Esophagus (tissue), 2 donors: ENCODE data around the gene HNRNPM. TPM values are rescaled to one million over a fixed set of nuclear protein-coding genes. Genes with fewer than 3 reads are reported as not detected.
A peak's percentile ranks its signal among the peaks of the same experiment; 100 is the strongest.

Experiments
- H3K27ac ChIP-seq, 2 donors: one replicate each; pipeline ENCODE4 v1.5.1; 2013; ENCODE audit warnings: low read depth in 2 of 2, mild to moderate bottlenecking in 2 of 2, inconsistent platforms in 1 of 2, low read length in 1 of 2, moderate library complexity in 1 of 2
- H3K27me3 ChIP-seq, 2 donors: one replicate each; pipeline ENCODE4 v1.6.1; 2013; ENCODE audit warnings: low read length in 2 of 2, control low read depth in 1 of 2, mild to moderate bottlenecking in 1 of 2; ENCODE audit not compliant: insufficient read depth in 2 of 2, control insufficient read depth in 1 of 2
- H3K36me3 ChIP-seq, 2 donors: one replicate each; pipeline ENCODE4 v1.6.1; 2013; ENCODE audit warnings: low read length in 1 of 2; ENCODE audit not compliant: control insufficient read depth in 2 of 2, insufficient read depth in 2 of 2
- H3K4me1 ChIP-seq, 2 donors: one replicate each; pipeline ENCODE4 v1.6.1; 2013; ENCODE audit warnings: low read length in 1 of 2; ENCODE audit not compliant: control insufficient read depth in 2 of 2, insufficient read depth in 2 of 2
- H3K4me3 ChIP-seq, 2 donors: one replicate each; pipeline ENCODE4 v1.5.1; 2013; ENCODE audit warnings: low read length in 2 of 2, mild to moderate bottlenecking in 2 of 2, low read depth in 1 of 2, moderate library complexity in 1 of 2
- H3K9me3 ChIP-seq, 2 donors: one replicate each; pipeline ENCODE4 v1.6.1; 2013; ENCODE audit warnings: mild to moderate bottlenecking in 2 of 2, low read depth in 1 of 2, low read length in 1 of 2, moderate library complexity in 1 of 2; ENCODE audit not compliant: control insufficient read depth in 2 of 2, insufficient read depth in 1 of 2
- WGBS, 2 donors: extraction: QIAGEN DNeasy Blood & Tissue Kit; methylation state at CpG; one replicate each; pipeline ENCODE4 v1.1.7; 2013; 5-methylcytosine and 5-hydroxymethylcytosine counted together
- polyA plus RNA-seq, 2 donors: library from polyadenylated mRNA; stranded (reverse); fragments of 200-250 nt; gene quantifications; one replicate each; pipeline ENCODE4 v1.2.3, GENCODE V29; 2013
- donor health status: healthy with polysubstance abuse.
- donor health status: Bipolar disorder and iron deficiency.

Gene HNRNPM
- polyA plus RNA-seq, 2 donors, result 49.9 to 134 TPM

DNA sequence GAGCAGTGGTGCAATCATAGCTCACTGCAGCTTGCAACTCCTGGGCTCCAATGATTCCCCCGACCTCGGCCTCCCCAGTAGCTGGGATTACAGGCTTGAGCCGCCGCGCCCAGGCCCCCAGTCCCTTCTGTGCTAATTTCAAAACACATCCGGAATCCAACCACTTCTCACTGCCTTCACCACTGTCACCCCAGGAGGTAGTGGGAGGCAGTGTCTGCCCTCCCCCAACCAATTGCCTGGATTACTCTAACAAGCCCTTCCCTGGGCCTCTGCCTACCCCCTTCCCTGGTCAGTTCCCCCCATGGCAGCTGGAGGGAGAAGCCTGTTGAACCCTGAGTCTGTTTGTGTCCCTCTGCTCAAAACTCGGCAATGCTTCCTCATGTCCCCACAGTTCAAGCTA, 55.4 kb downstream of the HNRNPM start:
- H3K4me3 ChIP-seq, result no peak overlapping the region
- no peaks in the 10 kb centered on the region for H3K27me3 ChIP-seq
- no peaks in the 10 kb centered on the region for H3K9me3 ChIP-seq
- 68 to 71% methylated on average over 7 of the region's 7 CpGs for WGBS, 2 donors
- H3K36me3 ChIP-seq, result no peaks in the 10 kb centered on the region
- peaks cover 0 to 5% of the 10 kb centered on the region in 2 donors for H3K4me1 ChIP-seq
- no peak overlapping the region for H3K27ac ChIP-seq

DNA sequence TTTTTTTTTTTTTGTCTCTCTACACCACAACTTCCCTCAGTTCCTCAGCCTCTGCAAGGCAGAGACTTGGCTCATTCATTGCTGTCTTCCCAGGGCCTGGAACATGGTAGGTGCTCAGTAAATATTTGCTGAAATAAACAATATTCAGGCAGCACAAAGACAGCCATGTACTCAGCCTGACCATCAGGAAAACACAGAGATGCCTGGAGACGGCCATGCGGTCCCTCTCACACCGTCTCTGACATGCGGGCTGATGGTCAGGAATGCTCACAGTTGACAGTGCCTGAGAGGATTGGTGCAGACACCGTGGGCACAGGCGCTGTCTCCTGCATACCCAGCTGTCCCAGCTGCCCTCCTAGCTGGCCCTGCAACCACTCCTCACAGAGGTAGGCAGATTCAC, 56.7 kb downstream of the HNRNPM start:
- Histone ChIP-seq H3K4me1 (peaks cover 0 to 4% of the 10 kb centered on the region in 2 donors), H3K9me3 (no peaks in the 10 kb centered on the region), H3K27ac (no peak overlapping the region), H3K4me3 (no peak overlapping the region), H3K27me3 (no peaks in the 10 kb centered on the region), H3K36me3 (no peaks in the 10 kb centered on the region)
- 74 to 79% methylated on average over 6 of the region's 6 CpGs for WGBS, 2 donors

DNA sequence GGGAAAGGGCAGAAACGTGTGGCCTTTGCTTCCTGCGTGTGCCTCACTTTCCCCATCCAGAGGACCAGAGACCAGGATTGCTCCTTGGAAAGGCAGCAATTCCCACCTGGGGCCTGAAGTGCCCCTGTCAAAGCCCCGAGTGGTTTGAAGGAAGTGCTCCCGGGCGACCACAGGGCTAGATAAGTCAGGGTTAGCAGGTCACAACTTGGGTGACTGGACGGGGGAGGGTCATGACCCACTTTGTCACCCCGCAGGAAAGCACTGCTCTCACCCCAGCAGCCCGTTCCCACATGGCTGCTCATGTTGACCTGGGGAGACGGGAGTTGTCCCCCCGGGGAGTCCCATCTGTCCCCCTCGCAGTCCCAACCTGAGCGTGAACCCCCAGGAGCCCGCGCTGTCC, 57.2 kb downstream of the HNRNPM start:
- Histone ChIP-seq H3K9me3 (no peaks in the 10 kb centered on the region), H3K4me1 (peaks cover 0 to 7% of the 10 kb centered on the region in 2 donors), H3K36me3 (no peaks in the 10 kb centered on the region), H3K4me3 (no peak overlapping the region), H3K27me3 (no peaks in the 10 kb centered on the region), H3K27ac (no peak overlapping the region)
- 70 to 74% methylated on average over 14 of the region's 14 CpGs for WGBS, 2 donors

DNA sequence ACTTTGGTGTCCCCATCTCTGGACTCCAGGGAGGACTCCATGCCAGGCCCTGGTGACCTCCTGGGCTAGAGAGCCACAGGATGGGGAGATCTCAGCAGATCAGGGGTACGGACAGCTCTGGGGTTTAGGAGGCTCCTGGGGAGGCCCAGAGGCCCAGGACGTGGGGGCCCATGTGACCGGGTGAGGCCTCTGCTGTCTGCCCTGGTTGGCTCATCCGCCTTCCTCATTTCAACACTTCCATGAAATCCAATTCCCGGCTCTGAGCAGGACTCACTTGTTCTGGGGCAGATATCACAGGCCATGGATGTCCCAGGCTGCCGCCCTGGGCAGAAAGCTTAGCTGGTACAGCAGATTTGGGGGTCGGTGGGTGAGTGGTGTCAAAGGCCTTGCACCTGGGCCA, 58.7 kb downstream of the HNRNPM start:
- no peak overlapping the region for H3K27ac ChIP-seq
- H3K4me1 ChIP-seq, result peaks cover 0 to 7% of the 10 kb centered on the region in 2 donors
- no peaks in the 10 kb centered on the region for H3K9me3 ChIP-seq
- 93 to 94% methylated on average over 7 of the region's 7 CpGs for WGBS, 2 donors
- H3K4me3 ChIP-seq, result no peak overlapping the region
- no peaks in the 10 kb centered on the region for H3K36me3 ChIP-seq
- H3K27me3 ChIP-seq, result no peaks in the 10 kb centered on the region

DNA sequence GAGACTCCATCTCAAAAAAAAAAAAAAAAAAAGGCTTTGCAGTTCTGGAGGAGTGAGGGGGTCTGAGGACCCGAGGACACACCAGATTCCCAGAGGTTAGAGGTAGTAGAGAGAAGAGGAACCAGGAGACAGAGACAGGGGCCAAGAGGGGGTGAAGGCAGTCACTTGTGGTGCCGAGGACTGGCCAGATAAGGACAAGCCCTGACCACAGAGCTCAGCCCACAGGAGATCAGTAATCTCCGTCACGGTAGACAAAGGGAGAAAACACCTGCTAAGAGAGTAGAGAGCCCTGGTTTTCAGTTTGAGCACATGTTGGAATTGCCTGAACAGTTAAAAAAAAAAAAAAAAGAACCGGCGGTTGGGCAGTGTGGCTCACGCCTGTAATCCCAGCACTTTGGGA, 59.4 kb downstream of the HNRNPM start:
- Histone ChIP-seq H3K27me3 (no peaks in the 10 kb centered on the region), H3K36me3 (no peaks in the 10 kb centered on the region), H3K4me1 (peaks cover 0 to 7% of the 10 kb centered on the region in 2 donors), H3K4me3 (no peak overlapping the region), H3K27ac (no peak overlapping the region), H3K9me3 (no peaks in the 10 kb centered on the region)
- WGBS, 2 donors, result 77 to 86% methylated on average over 6 to 7 of the region's 7 CpGs

DNA sequence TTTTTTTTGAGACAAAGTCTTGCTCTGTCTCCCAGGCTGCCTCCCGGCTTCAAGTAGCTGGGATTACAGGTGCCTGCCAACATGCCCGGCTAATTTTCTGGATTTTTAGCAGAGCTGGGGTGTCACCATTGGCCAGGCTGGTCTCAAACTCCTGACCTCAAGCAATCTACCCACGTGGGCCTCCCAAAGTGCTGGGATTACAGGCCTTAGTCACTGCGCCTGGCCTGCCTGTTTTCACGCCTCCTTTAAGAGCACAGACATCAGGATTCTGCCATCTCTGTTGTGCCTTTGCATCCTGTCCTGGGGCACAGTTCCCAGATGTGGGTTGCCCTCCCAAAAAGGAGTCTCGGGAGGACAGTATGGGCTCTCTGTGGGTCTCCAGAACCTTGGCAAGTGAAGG, 60.1 kb downstream of the HNRNPM start:
- Histone ChIP-seq H3K4me1 (peaks cover 0 to 7% of the 10 kb centered on the region in 2 donors), H3K4me3 (no peak overlapping the region), H3K9me3 (no peaks in the 10 kb centered on the region), H3K27me3 (no peaks in the 10 kb centered on the region), H3K27ac (no peak overlapping the region), H3K36me3 (no peaks in the 10 kb centered on the region)
- WGBS, 2 donors, result 64 to 67% methylated on average over 6 of the region's 6 CpGs

DNA sequence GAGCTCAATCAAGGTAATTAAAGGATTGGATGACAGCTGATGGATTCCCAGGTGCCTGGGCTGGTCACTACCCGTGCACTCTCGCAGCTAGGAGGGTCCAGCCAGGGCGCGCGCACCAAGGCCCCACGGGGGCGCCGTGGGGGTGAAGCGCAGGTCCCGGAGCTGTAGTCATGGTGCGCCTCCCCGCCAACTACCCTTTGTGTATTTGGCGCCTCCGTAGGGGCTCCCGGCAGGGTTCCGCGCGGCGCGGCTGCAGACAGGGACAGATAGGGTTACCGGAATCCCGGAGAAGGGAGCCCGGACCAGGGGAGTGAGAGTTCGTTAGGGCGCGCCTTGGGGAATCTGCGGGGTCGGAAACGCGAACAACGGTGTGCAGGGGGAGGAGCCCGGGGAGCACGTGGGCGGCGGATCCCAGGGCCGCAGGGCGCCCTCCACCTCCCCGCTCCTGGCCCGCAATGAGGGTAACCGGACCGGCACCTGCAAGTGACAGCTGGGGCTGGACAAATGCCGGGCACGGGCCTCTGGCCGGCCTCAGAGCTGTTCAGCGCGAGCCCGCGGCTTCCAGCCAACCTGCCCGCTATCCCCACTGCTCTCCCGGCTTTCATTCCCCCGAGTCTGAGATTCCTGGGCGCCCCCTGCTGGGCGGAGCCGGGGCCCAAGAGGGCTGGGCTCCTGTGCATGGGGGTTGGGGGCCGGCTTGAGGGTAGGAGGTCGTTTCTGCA, 61.1 kb downstream of the HNRNPM start:
- 1% methylated on average over 56 of the region's 56 CpGs for WGBS, 2 donors
- Histone ChIP-seq H3K9me3 (no peaks in the 10 kb centered on the region), H3K36me3 (peaks cover 0 to 3% of the 10 kb centered on the region in 2 donors), H3K4me1 (peaks cover 0 to 7% of the 10 kb centered on the region in 2 donors), H3K4me3 (peak overlapping the region; percentile 38 to 53), H3K27ac (peak overlapping the region in 1 of 2 donors; percentile 27), H3K27me3 (no peaks in the 10 kb centered on the region)

DNA sequence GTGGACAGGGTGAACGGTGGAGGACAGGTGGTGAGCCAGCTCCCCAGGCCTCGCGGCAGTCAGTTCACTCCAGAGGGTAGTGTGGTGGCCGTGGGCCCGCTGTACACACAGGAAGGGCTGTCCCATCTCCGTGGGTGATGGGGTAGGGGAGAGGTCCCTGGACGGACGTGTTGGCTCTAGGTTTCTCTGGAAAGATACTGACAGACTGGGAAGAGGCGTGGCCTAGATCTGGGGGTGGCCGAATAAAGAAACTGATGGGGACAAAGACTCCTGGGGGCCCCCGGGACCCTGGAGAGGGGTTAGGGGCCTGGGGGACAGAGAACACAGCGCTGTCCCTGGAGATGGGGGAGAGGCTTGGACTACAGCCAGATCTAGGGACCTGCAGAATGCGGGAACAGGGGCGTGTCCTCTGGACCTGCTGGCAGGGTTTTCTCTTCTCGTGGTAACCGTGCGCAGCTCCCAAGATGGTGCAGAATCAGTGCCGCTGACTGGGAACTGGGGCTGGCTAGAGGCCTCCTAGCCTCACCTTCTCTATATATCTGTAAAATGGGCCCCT, 61.7 kb downstream of the HNRNPM start:
- 22 to 27% methylated on average over 17 to 18 of the region's 18 CpGs for WGBS, 2 donors

DNA sequence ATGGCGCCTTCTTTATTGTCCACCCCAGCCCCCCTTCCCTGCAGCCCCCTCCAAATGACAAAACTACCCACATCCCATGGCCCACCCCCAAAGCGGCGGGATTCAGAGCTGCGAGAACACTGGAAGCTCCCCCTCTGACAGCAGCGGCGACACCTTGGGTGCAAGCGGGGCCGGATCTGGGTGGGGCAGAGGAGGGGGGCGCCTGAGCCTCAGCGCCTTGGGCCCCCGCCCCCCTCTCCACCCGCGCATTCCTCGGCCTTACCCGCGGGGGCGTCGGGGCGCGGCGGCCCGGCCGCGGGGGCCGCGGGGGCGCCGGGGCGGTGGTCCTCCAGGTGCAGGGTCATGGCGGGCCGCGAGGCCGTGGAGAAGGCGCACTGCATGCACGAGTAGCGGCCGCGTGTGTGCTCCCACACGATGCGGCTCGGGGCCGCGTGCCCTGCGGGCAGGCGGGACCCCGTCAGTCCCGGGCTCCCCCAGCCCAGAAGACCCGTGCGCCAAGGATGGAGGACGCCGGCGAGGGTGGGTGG, 65.9 kb downstream of the HNRNPM start:
- no peaks in the 10 kb centered on the region for H3K9me3 ChIP-seq
- H3K27me3 ChIP-seq, result no peaks in the 10 kb centered on the region
- H3K36me3 ChIP-seq, result peaks cover 0 to 3% of the 10 kb centered on the region in 2 donors
- no peak overlapping the region for H3K27ac ChIP-seq
- no peak overlapping the region for H3K4me3 ChIP-seq
- H3K4me1 ChIP-seq, result peaks cover 8 to 20% of the 10 kb centered on the region in 2 donors
- WGBS, 2 donors, result 77 to 83% methylated on average over 51 to 52 of the region's 52 CpGs

More for the DNA sequence above, 61.7 kb downstream of the HNRNPM start:
- Histone ChIP-seq H3K27me3 (no peaks in the 10 kb centered on the region), H3K27ac (peak overlapping the region in 1 of 2 donors; percentile 2), H3K4me1 (peaks cover 2 to 7% of the 10 kb centered on the region in 2 donors), H3K4me3 (peak overlapping the region; percentile 38 to 53), H3K36me3 (peaks cover 0 to 3% of the 10 kb centered on the region in 2 donors), H3K9me3 (no peaks in the 10 kb centered on the region)
